Measurements from ENCODE around the gene PRDM16. TPM values are rescaled to one million over a fixed set of nuclear protein-coding genes. Genes with fewer than 3 reads are reported as not detected.

The PRDM16 gene
- polyA plus RNA-seq, 6 donors from 2014 or later = not detected

- Mint-ChIP-seq H3K27ac (no peak overlapping the region), H3K4me1 (no peaks in the 10 kb centered on the region), H3K27me3 (peaks cover 0 to 10% (median 0%) of the 10 kb centered on the region in 3 donors), H3K4me3 (no peak overlapping the region), H3K9me3 (no peaks in the 10 kb centered on the region), H3K36me3 (no peaks in the 10 kb centered on the region)
- DNase-seq = no peak
- ATAC-seq (ENCODE audit: low read depth in 2 of 2) = no peak
These were observed 61.3 kb downstream of the PRDM16 start for GRCh38 chr1:3130268-3130667.

GRCh38 chr1:3132660-3133059, 63.7 kb downstream of the PRDM16 start:
- Mint-ChIP-seq H3K27ac (no peak overlapping the region), H3K36me3 (no peaks in the 10 kb centered on the region), H3K4me1 (no peaks in the 10 kb centered on the region), H3K27me3 (peaks cover 0 to 18% (median 0%) of the 10 kb centered on the region in 3 donors), H3K4me3 (no peak overlapping the region), H3K9me3 (no peaks in the 10 kb centered on the region)
- no peak for ATAC-seq (ENCODE audit: low read depth in 2 of 2)
- no peak for DNase-seq

- Mint-ChIP-seq H3K9me3 (no peaks in the 10 kb centered on the region), H3K27ac (no peak overlapping the region), H3K4me3 (no peak overlapping the region), H3K36me3 (no peaks in the 10 kb centered on the region), H3K27me3 (peaks cover 0 to 18% (median 0%) of the 10 kb centered on the region in 3 donors), H3K4me1 (no peaks in the 10 kb centered on the region)
- DNase-seq (no peak), ATAC-seq (ENCODE audit: low read depth in 2 of 2) (no peak)
These were observed 64.7 kb downstream of the PRDM16 start for GRCh38 chr1:3133686-3134085.

GRCh38 chr1:3134381-3135072, 65.5 kb downstream of the PRDM16 start:
- ATAC-seq (ENCODE audit: low read depth in 2 of 2) (no peak), DNase-seq (no peak)
- Mint-ChIP-seq H3K4me1 (no peaks in the 10 kb centered on the region), H3K4me3 (no peak overlapping the region), H3K27me3 (peaks cover 0 to 18% (median 0%) of the 10 kb centered on the region in 3 donors), H3K27ac (peak overlapping the region in 1 of 6 donors; percentile 36), H3K36me3 (no peaks in the 10 kb centered on the region), H3K9me3 (no peaks in the 10 kb centered on the region)

GRCh38 chr1:3135073-3135702, 66.2 kb downstream of the PRDM16 start:
- H3K4me1 Mint-ChIP-seq = no peaks in the 10 kb centered on the region
- peaks cover 0 to 18% (median 0%) of the 10 kb centered on the region in 3 donors for H3K27me3 Mint-ChIP-seq
- no peak overlapping the region for H3K4me3 Mint-ChIP-seq

GRCh38 chr1:3135744-3136455, 66.9 kb downstream of the PRDM16 start:
- Mint-ChIP-seq H3K27ac (no peak overlapping the region), H3K4me1 (no peaks in the 10 kb centered on the region), H3K9me3 (no peaks in the 10 kb centered on the region), H3K27me3 (peaks cover 0 to 18% (median 0%) of the 10 kb centered on the region in 3 donors), H3K36me3 (no peaks in the 10 kb centered on the region), H3K4me3 (no peak overlapping the region)
- ATAC-seq (ENCODE audit: low read depth in 2 of 2) = no peak
- DNase-seq = no peak

More at GRCh38 chr1:3135073-3135702, 66.2 kb downstream of the PRDM16 start:
- ATAC-seq (ENCODE audit: low read depth in 2 of 2) = no peak
- Mint-ChIP-seq H3K27ac (no peak overlapping the region), H3K36me3 (no peaks in the 10 kb centered on the region), H3K9me3 (no peaks in the 10 kb centered on the region)
- DNase-seq = no peak

GRCh38 chr1:3136532-3136931, 67.5 kb downstream of the PRDM16 start:
- DNase-seq = no peak
- H3K36me3 Mint-ChIP-seq = no peaks in the 10 kb centered on the region
- H3K4me1 Mint-ChIP-seq = no peaks in the 10 kb centered on the region
- H3K27me3 Mint-ChIP-seq = peaks cover 0 to 18% (median 0%) of the 10 kb centered on the region in 3 donors
- no peak for ATAC-seq (ENCODE audit: low read depth in 2 of 2)
- H3K9me3 Mint-ChIP-seq = no peaks in the 10 kb centered on the region
- no peak overlapping the region for H3K4me3 Mint-ChIP-seq
- no peak overlapping the region for H3K27ac Mint-ChIP-seq

- Mint-ChIP-seq H3K9me3 (no peaks in the 10 kb centered on the region), H3K27me3 (peaks cover 0 to 18% (median 0%) of the 10 kb centered on the region in 3 donors), H3K4me1 (no peaks in the 10 kb centered on the region), H3K36me3 (no peaks in the 10 kb centered on the region), H3K4me3 (no peak overlapping the region), H3K27ac (no peak overlapping the region)
- no peak for ATAC-seq (ENCODE audit: low read depth in 2 of 2)
- DNase-seq = no peak
These were observed 68.4 kb downstream of the PRDM16 start for GRCh38 chr1:3137111-3138100.

- Mint-ChIP-seq H3K36me3 (no peaks in the 10 kb centered on the region), H3K27ac (no peak overlapping the region), H3K4me3 (no peak overlapping the region), H3K4me1 (no peaks in the 10 kb centered on the region), H3K27me3 (peaks cover 0 to 10% (median 0%) of the 10 kb centered on the region in 3 donors), H3K9me3 (no peaks in the 10 kb centered on the region)
- no peak for ATAC-seq (ENCODE audit: low read depth in 2 of 2)
- no peak for DNase-seq
These were observed 69.7 kb downstream of the PRDM16 start for GRCh38 chr1:3138623-3139151.

- Mint-ChIP-seq H3K4me3 (no peak overlapping the region), H3K27ac (no peak overlapping the region), H3K9me3 (no peaks in the 10 kb centered on the region), H3K4me1 (no peaks in the 10 kb centered on the region), H3K27me3 (peaks cover 0 to 8% (median 0%) of the 10 kb centered on the region in 3 donors), H3K36me3 (no peaks in the 10 kb centered on the region)
- DNase-seq (no peak), ATAC-seq (ENCODE audit: low read depth in 2 of 2) (no peak)
These were observed 70.4 kb downstream of the PRDM16 start for GRCh38 chr1:3139451-3139852.

GRCh38 chr1:3139871-3140361, 70.9 kb downstream of the PRDM16 start:
- no peak overlapping the region for H3K4me3 Mint-ChIP-seq
- no peak for DNase-seq
- ATAC-seq (ENCODE audit: low read depth in 2 of 2) = no peak
- H3K9me3 Mint-ChIP-seq = no peaks in the 10 kb centered on the region
- no peaks in the 10 kb centered on the region for H3K36me3 Mint-ChIP-seq
- H3K4me1 Mint-ChIP-seq = no peaks in the 10 kb centered on the region
- peaks cover 0 to 8% (median 0%) of the 10 kb centered on the region in 3 donors for H3K27me3 Mint-ChIP-seq
- no peak overlapping the region for H3K27ac Mint-ChIP-seq

- H3K4me3 Mint-ChIP-seq = no peak overlapping the region
- no peaks in the 10 kb centered on the region for H3K9me3 Mint-ChIP-seq
- H3K27ac Mint-ChIP-seq = no peak overlapping the region
- no peak for ATAC-seq (ENCODE audit: low read depth in 2 of 2)
- no peaks in the 10 kb centered on the region for H3K36me3 Mint-ChIP-seq
- no peaks in the 10 kb centered on the region for H3K4me1 Mint-ChIP-seq
- H3K27me3 Mint-ChIP-seq = peaks cover 0 to 8% (median 0%) of the 10 kb centered on the region in 3 donors
- DNase-seq = no peak
These were observed 71.4 kb downstream of the PRDM16 start for GRCh38 chr1:3140437-3140836.

GRCh38 chr1:3141129-3141528, 72.1 kb downstream of the PRDM16 start:
- Mint-ChIP-seq H3K36me3 (no peaks in the 10 kb centered on the region), H3K27me3 (peaks cover 0 to 8% (median 0%) of the 10 kb centered on the region in 3 donors), H3K9me3 (no peaks in the 10 kb centered on the region), H3K4me1 (no peaks in the 10 kb centered on the region), H3K4me3 (no peak overlapping the region), H3K27ac (no peak overlapping the region)
- DNase-seq (no peak), ATAC-seq (ENCODE audit: low read depth in 2 of 2) (no peak)

Measured in naive B cell (primary cell).